HepG2 (cell line): ENCODE results near the gene RHBDL1.

Experiments
- CBFB ChIP-seq: sonication (generic); formaldehyde crosslinking; IDR thresholded peaks from 2 replicates; pipeline ENCODE4 v1.4.0; 2020; ENCODE audit warnings: missing genetic modification reagents
- EZH2 ChIP-seq: conservative IDR thresholded peaks from 2 replicates; pipeline ENCODE4 v1.6.1; 2012; ENCODE audit warnings: mild to moderate bottlenecking, low read depth, low read length, moderate library complexity
- KDM1A ChIP-seq: IDR thresholded peaks from 2 replicates; pipeline ENCODE4 v1.6.1; 2016; ENCODE audit warnings: missing compliant biosample characterization
- MTA3 ChIP-seq: sonication (generic); formaldehyde crosslinking; IDR thresholded peaks from 2 replicates; pipeline ENCODE4 v1.4.0; 2020; ENCODE audit warnings: missing genetic modification reagents
- MXI1 ChIP-seq: IDR thresholded peaks from 3 replicates; pipeline ENCODE4 v1.6.1; 2012; ENCODE audit warnings: low read depth, low read length, inconsistent platforms, borderline replicate concordance
- POLR2A ChIP-seq, 2 experiments: IDR thresholded peaks; 2 replicates each; pipeline ENCODE4 v1.6.1; 2011; ENCODE audit warnings: low read depth in 2 of 2, low read length in 2 of 2, mild to moderate bottlenecking in 1 of 2, moderate library complexity in 1 of 2; ENCODE audit not compliant: insufficient read depth in 1 of 2
- POLR2AphosphoS5 ChIP-seq: IDR thresholded peaks from 2 replicates; pipeline ENCODE4 v1.6.1; 2012; ENCODE audit warnings: low read depth, low read length
- ZNF605 ChIP-seq: sonication (generic); formaldehyde crosslinking; IDR thresholded peaks from 2 replicates; pipeline ENCODE4 v1.8.0; 2022; ENCODE audit warnings: mild to moderate bottlenecking, missing genetic modification reagents
- TF ChIP-seq, protein P1 (sequence below): sonication (generic); formaldehyde crosslinking; IDR thresholded peaks from 2 replicates; pipeline ENCODE4 v1.5.0; 2020; ENCODE audit warnings: mild to moderate bottlenecking, missing genetic modification reagents, moderate library complexity
- TF ChIP-seq, protein P2 (sequence below): sonication (generic); formaldehyde crosslinking; IDR thresholded peaks from 2 replicates; pipeline ENCODE4 v1.4.0; 2020; ENCODE audit warnings: missing genetic modification reagents

DNA sequence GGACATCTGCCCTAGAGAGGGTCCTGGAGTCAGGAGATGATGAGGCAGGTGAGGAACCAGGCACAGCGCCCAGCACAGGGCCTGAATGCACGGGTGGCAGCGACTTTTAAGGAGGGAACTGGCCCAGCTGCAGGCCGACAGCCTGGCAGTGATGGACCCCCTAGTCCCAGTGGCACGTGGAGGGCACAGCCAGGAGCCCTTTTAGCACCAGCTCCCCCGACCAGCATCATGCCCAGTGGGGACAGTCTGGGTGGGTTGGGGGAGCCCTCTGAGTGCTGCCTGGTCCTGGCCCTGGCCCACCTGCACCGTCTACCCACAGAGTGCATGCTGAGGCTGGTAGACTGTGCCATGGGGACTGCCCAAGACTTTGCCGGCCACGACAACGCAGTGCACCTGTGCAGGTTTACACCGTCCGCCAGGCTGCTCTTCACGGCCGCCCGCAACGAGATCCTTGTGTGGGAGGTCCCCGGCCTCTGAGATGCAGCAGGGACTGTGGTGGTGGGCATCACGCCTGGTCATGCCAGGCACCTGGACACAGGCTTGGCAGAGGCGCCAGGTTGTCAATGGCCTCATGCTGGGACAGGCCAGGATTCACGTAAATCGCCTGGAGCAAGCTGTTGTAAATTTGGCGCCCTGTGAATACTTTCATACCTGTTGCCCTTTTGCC is 8.2 kb upstream of the RHBDL1 start:
- TF ChIP-seq POLR2A (IDR thresholded peaks at IDR 0.05; ENCODE audit: insufficient read depth in 1 of 2, low read depth in 2 of 2, low read length in 2 of 2) = no peak
- no peak for TF ChIP-seq KDM1A (CRISPR knock-in tag)
- TF ChIP-seq EZH2 = no peak
- TF ChIP-seq, protein P1, sequence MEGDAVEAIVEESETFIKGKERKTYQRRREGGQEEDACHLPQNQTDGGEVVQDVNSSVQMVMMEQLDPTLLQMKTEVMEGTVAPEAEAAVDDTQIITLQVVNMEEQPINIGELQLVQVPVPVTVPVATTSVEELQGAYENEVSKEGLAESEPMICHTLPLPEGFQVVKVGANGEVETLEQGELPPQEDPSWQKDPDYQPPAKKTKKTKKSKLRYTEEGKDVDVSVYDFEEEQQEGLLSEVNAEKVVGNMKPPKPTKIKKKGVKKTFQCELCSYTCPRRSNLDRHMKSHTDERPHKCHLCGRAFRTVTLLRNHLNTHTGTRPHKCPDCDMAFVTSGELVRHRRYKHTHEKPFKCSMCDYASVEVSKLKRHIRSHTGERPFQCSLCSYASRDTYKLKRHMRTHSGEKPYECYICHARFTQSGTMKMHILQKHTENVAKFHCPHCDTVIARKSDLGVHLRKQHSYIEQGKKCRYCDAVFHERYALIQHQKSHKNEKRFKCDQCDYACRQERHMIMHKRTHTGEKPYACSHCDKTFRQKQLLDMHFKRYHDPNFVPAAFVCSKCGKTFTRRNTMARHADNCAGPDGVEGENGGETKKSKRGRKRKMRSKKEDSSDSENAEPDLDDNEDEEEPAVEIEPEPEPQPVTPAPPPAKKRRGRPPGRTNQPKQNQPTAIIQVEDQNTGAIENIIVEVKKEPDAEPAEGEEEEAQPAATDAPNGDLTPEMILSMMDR = no peak
- no peak for TF ChIP-seq POLR2AphosphoS5
- no peak for TF ChIP-seq MXI1
- TF ChIP-seq CBFB (CRISPR knock-in tag) = no peak
- TF ChIP-seq ZNF605 = no peak
- TF ChIP-seq, protein P2, sequence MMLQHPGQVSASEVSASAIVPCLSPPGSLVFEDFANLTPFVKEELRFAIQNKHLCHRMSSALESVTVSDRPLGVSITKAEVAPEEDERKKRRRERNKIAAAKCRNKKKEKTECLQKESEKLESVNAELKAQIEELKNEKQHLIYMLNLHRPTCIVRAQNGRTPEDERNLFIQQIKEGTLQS (CRISPR knock-in tag) = no peak
- no peak for TF ChIP-seq MTA3 (CRISPR knock-in tag)
